Dermis lymphatic vessel endothelial cell (primary cell): ENCODE measurements around the gene DDX31. TPM values are rescaled to one million over a fixed set of nuclear protein-coding genes. Genes with fewer than 3 reads are reported as not detected.

Experiments
- total RNA-seq: library from RNA; depleted of rRNA; stranded (reverse); fragments of >200 nt; gene quantifications from 2 replicates; pipeline ENCODE4 v1.2.1, GENCODE V29; 2014

The DDX31 gene
- total RNA-seq = 7.3 and 13.1 TPM in 2 replicates

GRCh38 chr9:132669698-132670456 is at the start of gene DDX31:
Gene DDX31 (minus strand): TSS chr9:132669983. CDS start chr9:132669934, 49 bp downstream.

GRCh38 chr9:132670457-132671391 is 941 bp upstream of the DDX31 start, which contains the start of gene GTF3C4:
Gene GTF3C4 (plus strand): TSS chr9:132670464. CDS start chr9:132670599, 135 bp downstream.

GRCh38 chr9:132582276-132582785 is 87.5 kb downstream of the DDX31 start, which contains the start of gene BARHL1:
Gene BARHL1 (plus strand): TSS chr9:132582606. CDS start chr9:132582798, 192 bp downstream.

Other genes starting within 250 kb of the DDX31 start
- gene BARHL1, start 87.4 kb downstream of the DDX31 start, total RNA-seq = not detected in 2 replicates
- gene GTF3C4, start 481 bp upstream of the DDX31 start, total RNA-seq = 12.0 and 14.3 TPM in 2 replicates
- gene AK8, start 208.3 kb upstream of the DDX31 start, total RNA-seq = 0.09 and 0.11 TPM in 2 replicates
- gene SPACA9, start 208.9 kb upstream of the DDX31 start, total RNA-seq = 0.87 and 0.95 TPM in 2 replicates